Measurements from ENCODE around the gene ZNF800. TPM values are rescaled to one million over a fixed set of nuclear protein-coding genes. Genes with fewer than 3 reads are reported as not detected.

ZNF800 gene
- total and polyA plus RNA-seq, 4 experiments from 2014 or later: 25.6 to 63.3 (median 60.4) TPM

DNA sequence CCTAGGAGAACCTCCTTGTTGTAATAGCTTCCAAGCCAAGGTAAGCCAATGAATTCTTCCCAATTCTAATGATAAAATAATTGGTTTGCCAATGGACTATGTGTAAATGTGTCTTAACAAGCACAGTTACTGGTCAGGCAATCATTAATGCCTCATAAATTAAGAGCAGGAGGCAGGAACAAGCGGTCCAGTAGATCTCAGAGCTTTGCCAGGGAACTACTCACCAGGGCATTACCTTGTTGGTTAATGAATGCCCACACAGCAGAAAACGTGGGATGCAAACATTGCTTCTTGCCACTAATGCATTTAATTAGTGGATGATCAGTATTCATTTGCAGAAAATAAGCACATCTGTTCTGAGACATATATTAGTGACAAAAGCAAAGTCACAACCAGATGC lies 26.7 kb upstream of the ZNF800 start:
- peaks cover 0 to 1% of the 10 kb centered on the region in 2 donors for H3K27me3 Mint-ChIP-seq
- intact Hi-C loops (cut with micrococcal nuclease): no loop called here
- peaks cover 18% of the 10 kb centered on the region for H3K4me1 ChIP-seq (ENCODE audit: insufficient read depth, low read length)
- H3K36me3 ChIP-seq (ENCODE audit: insufficient read depth, low read length): no peaks in the 10 kb centered on the region
- H3K4me3 ChIP-seq (ENCODE audit: low read length in 2 of 2): no peak overlapping the region
- no peaks in the 10 kb centered on the region for H3K9me3 ChIP-seq (ENCODE audit: control insufficient read depth in 1 of 2, low read length in 2 of 2)
- H3K4me3 Mint-ChIP-seq: no peak overlapping the region
- H3K27me3 ChIP-seq (ENCODE audit: insufficient read depth, low read length): no peaks in the 10 kb centered on the region
- CTCF ChIA-PET (ENCODE audit: partially characterized antibody): no interaction called here
- peaks cover 17 to 24% (median 20%) of the 10 kb centered on the region in 4 donors for H3K4me1 Mint-ChIP-seq
- H3K9me3 Mint-ChIP-seq: peaks cover 0 to 6% (median under 1%) of the 10 kb centered on the region in 8 donors
- POLR2A ChIA-PET (ENCODE audit: partially characterized antibody): no interaction called here
- H3K36me3 Mint-ChIP-seq: peaks cover 0 to 7% of the 10 kb centered on the region in 2 donors
- H3K27ac Mint-ChIP-seq: no peak overlapping the region
- DNase-seq: no peak
- H3K27ac ChIP-seq (ENCODE audit: low read depth, low read length): no peak overlapping the region

DNA sequence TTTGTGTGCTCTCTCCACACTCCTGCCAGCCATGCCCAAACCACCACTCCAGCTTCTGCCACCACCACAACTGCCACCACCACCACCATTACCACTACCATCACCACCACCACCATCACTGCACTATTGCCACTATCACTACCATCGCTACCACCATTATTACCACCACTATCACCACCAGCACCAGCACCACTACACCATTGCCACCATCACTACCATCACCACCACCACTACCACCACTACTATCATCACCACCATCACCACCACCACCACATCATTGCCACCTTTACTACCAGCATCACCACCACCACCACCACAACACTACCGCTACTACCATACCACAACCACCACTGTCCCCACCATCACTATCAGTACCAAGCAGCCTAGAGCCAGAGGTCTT lies 26.0 kb upstream of the ZNF800 start:
- no peaks in the 10 kb centered on the region for H3K27me3 ChIP-seq (ENCODE audit: insufficient read depth, low read length)
- no peak overlapping the region for H3K27ac ChIP-seq (ENCODE audit: low read depth, low read length)
- CTCF ChIA-PET (ENCODE audit: partially characterized antibody): no interaction called here
- H3K4me1 ChIP-seq (ENCODE audit: insufficient read depth, low read length): peaks cover 25% of the 10 kb centered on the region
- Mint-ChIP-seq H3K27ac (peak overlapping the region in 1 of 7 donors; percentile 10), H3K27me3 (no peaks in the 10 kb centered on the region), H3K36me3 (peaks cover 0 to 9% of the 10 kb centered on the region in 2 donors), H3K4me3 (peak overlapping the region in 1 of 8 donors; percentile 5), H3K9me3 (peaks cover 0 to 6% (median 0%) of the 10 kb centered on the region in 8 donors), H3K4me1 (peaks cover 24 to 31% (median 27%) of the 10 kb centered on the region in 4 donors)
- no peaks in the 10 kb centered on the region for H3K36me3 ChIP-seq (ENCODE audit: insufficient read depth, low read length)
- POLR2A ChIA-PET (ENCODE audit: partially characterized antibody): interaction anchor here (1.5 kb wide), 1 partner anchor 26 kb away, joined by 4 read pairs; the partner anchor contains the start of gene ZNF800
- intact Hi-C loops (cut with micrococcal nuclease): no loop called here
- H3K9me3 ChIP-seq (ENCODE audit: control insufficient read depth in 1 of 2, low read length in 2 of 2): no peaks in the 10 kb centered on the region
- no peak overlapping the region for H3K4me3 ChIP-seq (ENCODE audit: low read length in 2 of 2)
- DNase-seq: no peak

- Mint-ChIP-seq H3K27me3 (no peaks in the 10 kb centered on the region), H3K4me3 (peak overlapping the region in 4 of 8 donors; percentile 12 to 41 (median 31)), H3K4me1 (peaks cover 28 to 42% (median 34%) of the 10 kb centered on the region in 4 donors), H3K36me3 (peaks cover 0 to 9% of the 10 kb centered on the region in 2 donors), H3K9me3 (peaks cover 0 to 3% (median 0%) of the 10 kb centered on the region in 8 donors), H3K27ac (peak overlapping the region in 3 of 7 donors; percentile 35 to 83 (median 69))
- H3K4me1 ChIP-seq (ENCODE audit: insufficient read depth, low read length): peaks cover 34% of the 10 kb centered on the region
- no peaks in the 10 kb centered on the region for H3K9me3 ChIP-seq (ENCODE audit: control insufficient read depth in 1 of 2, low read length in 2 of 2)
- no peaks in the 10 kb centered on the region for H3K36me3 ChIP-seq (ENCODE audit: insufficient read depth, low read length)
- DNase-seq: no peak
- intact Hi-C loops (cut with micrococcal nuclease): no loop called here
- H3K27ac ChIP-seq (ENCODE audit: low read depth, low read length): no peak overlapping the region
- POLR2A ChIA-PET (ENCODE audit: partially characterized antibody): interaction anchor here (0.9 to 1.5 kb wide), 2 partner anchors 25 to 26 kb away, joined by 3 to 4 read pairs; partner anchors contain the start of gene ZNF800
- CTCF ChIA-PET (ENCODE audit: partially characterized antibody): no interaction called here
- no peak overlapping the region for H3K4me3 ChIP-seq (ENCODE audit: low read length in 2 of 2)
- H3K27me3 ChIP-seq (ENCODE audit: insufficient read depth, low read length): no peaks in the 10 kb centered on the region
Measured at GRCh38 chr7:127417346-127417745, 24.8 kb upstream of the ZNF800 start.

DNA sequence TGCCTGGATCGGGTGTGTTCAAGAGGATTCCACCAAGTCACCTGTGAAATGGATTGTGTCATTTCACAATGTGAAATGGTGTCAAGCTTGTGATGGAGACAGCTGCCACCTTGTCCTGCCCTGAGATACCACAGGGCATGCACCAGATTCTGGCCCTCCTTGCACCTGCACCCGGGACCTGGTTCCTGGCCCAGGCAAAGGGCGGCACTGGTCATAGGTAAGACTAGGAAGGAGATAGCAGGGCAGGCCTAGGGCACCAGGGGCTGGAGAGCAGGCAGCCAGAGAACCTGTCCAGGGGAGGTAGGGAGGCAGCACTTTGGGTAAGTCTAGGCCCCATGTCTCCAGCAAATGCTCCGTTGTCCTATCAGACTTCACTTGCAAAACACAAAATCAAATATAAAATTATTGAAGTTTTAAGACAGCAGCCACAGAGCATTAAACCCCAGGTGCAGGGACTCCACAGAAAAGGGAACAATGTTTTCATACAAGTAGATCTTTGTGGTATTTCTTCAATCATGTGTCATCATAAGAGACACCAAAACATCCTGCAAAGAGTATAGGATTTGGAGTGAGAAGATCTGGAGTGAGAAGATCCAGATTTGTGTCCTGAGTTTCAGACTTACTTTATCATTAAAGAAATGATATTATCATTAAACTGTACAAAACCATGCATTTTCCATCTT lies 22.7 kb upstream of the ZNF800 start:
- Mint-ChIP-seq H3K36me3 (peaks cover 0 to 9% of the 10 kb centered on the region in 2 donors), H3K27ac (peak overlapping the region; percentile 24 to 93 (median 88)), H3K27me3 (no peaks in the 10 kb centered on the region), H3K4me1 (peaks cover 29 to 45% (median 35%) of the 10 kb centered on the region in 4 donors), H3K4me3 (peak overlapping the region in 1 of 8 donors; percentile 83), H3K9me3 (peaks cover 0 to 3% (median 0%) of the 10 kb centered on the region in 8 donors)
- Histone ChIP-seq H3K9me3 (ENCODE audit: control insufficient read depth in 1 of 2, low read length in 2 of 2) (no peaks in the 10 kb centered on the region), H3K27me3 (ENCODE audit: insufficient read depth, low read length) (no peaks in the 10 kb centered on the region), H3K27ac (ENCODE audit: low read depth, low read length) (no peak overlapping the region), H3K36me3 (ENCODE audit: insufficient read depth, low read length) (no peaks in the 10 kb centered on the region), H3K4me3 (ENCODE audit: low read length in 2 of 2) (no peak overlapping the region), H3K4me1 (ENCODE audit: insufficient read depth, low read length) (peaks cover 34% of the 10 kb centered on the region)
- ChIA-PET POLR2A (ENCODE audit: partially characterized antibody) (interaction anchor here (1.2 to 4.3 kb wide), 2 partner anchors 23 to 66 kb away, joined by 3 to 81 read pairs; partner anchors contain the start of gene ZNF800), CTCF (ENCODE audit: partially characterized antibody) (interaction anchor here (0.8 to 3.4 kb wide), 3 partner anchors 16 to 67 kb away, joined by 3 to 14 read pairs (median 4); no protein-coding TSS in a partner anchor)
- intact Hi-C loops (cut with micrococcal nuclease): no loop called here
- DNase-seq: no peak

DNA sequence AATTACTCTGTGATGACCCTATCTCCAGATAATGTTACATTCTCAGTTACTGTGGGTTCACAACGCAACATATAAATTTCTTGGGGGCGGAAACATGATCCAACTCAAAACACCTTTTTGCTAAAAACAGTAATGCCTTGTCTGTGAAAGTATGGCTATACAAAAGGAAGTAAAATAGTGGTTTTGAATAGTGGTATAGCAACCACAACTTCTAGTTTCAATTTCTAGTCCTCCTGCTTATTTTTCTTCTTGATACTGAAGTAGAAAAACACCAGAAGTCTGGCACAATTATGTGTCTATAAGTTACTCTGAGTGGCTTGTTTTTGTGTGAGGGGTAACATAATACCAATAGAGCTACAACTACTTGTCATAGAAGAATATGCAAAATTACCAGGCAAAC lies 21.5 kb upstream of the ZNF800 start:
- POLR2A ChIA-PET (ENCODE audit: partially characterized antibody): interaction anchor here (1.7 to 4.3 kb wide), 2 partner anchors 22 to 25 kb away, joined by 7 to 81 read pairs; partner anchors contain the start of gene ZNF800
- H3K36me3 Mint-ChIP-seq: peaks cover 0 to 9% of the 10 kb centered on the region in 2 donors
- H3K9me3 Mint-ChIP-seq: peaks cover 0 to 3% (median 0%) of the 10 kb centered on the region in 8 donors
- CTCF ChIA-PET (ENCODE audit: partially characterized antibody): interaction anchor here (1.3 to 3.4 kb wide), 2 partner anchors 15 to 34 kb away, joined by 4 to 14 read pairs; no protein-coding TSS in a partner anchor
- H3K27ac ChIP-seq (ENCODE audit: low read depth, low read length): peak overlapping the region; percentile 37
- no peaks in the 10 kb centered on the region for H3K9me3 ChIP-seq (ENCODE audit: control insufficient read depth in 1 of 2, low read length in 2 of 2)
- H3K4me1 ChIP-seq (ENCODE audit: insufficient read depth, low read length): peaks cover 34% of the 10 kb centered on the region
- no peak overlapping the region for H3K4me3 ChIP-seq (ENCODE audit: low read length in 2 of 2)
- intact Hi-C loops (cut with micrococcal nuclease): loop anchor here (1.0 to 5.0 kb wide), 2 partner anchors 22 to 33 kb away; partner anchors contain the start of gene ZNF800
- peak overlapping the region; percentile 3 to 83 (median 54) for H3K4me3 Mint-ChIP-seq
- DNase-seq: peak in 4 of 5 donors; percentile 49 to 66 (median 56)
- H3K27ac Mint-ChIP-seq: peak overlapping the region; percentile 79 to 93 (median 93)
- H3K4me1 Mint-ChIP-seq: peaks cover 35 to 51% (median 39%) of the 10 kb centered on the region in 4 donors
- H3K27me3 Mint-ChIP-seq: no peaks in the 10 kb centered on the region
- no peaks in the 10 kb centered on the region for H3K36me3 ChIP-seq (ENCODE audit: insufficient read depth, low read length)
- H3K27me3 ChIP-seq (ENCODE audit: insufficient read depth, low read length): no peaks in the 10 kb centered on the region

GRCh38 chr7:127413326-127413725 lies 20.8 kb upstream of the ZNF800 start:
- POLR2A ChIA-PET (ENCODE audit: partially characterized antibody): interaction anchor here (1.7 to 4.3 kb wide), 2 partner anchors 21 to 25 kb away, joined by 7 to 81 read pairs; partner anchors contain the start of gene ZNF800
- peak overlapping the region; percentile 79 to 93 (median 93) for H3K27ac Mint-ChIP-seq
- no peak overlapping the region for H3K27ac ChIP-seq (ENCODE audit: low read depth, low read length)

GRCh38 chr7:127411176-127411575 lies 18.7 kb upstream of the ZNF800 start:
- Mint-ChIP-seq H3K4me1 (peaks cover 32 to 54% (median 39%) of the 10 kb centered on the region in 4 donors), H3K4me3 (no peak overlapping the region), H3K36me3 (peaks cover 0 to 4% of the 10 kb centered on the region in 2 donors), H3K27ac (no peak overlapping the region), H3K9me3 (no peaks in the 10 kb centered on the region), H3K27me3 (peaks cover under 1% of the 10 kb centered on the region in 2 donors)
- no peaks in the 10 kb centered on the region for H3K27me3 ChIP-seq (ENCODE audit: insufficient read depth, low read length)
- intact Hi-C loops (cut with micrococcal nuclease): loop anchor here (5.0 kb wide), 1 partner anchor 36 kb away; no protein-coding TSS in a partner anchor
- H3K4me1 ChIP-seq (ENCODE audit: insufficient read depth, low read length): peaks cover 34% of the 10 kb centered on the region
- H3K27ac ChIP-seq (ENCODE audit: low read depth, low read length): no peak overlapping the region
- POLR2A ChIA-PET (ENCODE audit: partially characterized antibody): interaction anchor here (0.6 kb wide), 1 partner anchor 19 kb away, joined by 3 read pairs; the partner anchor contains the start of gene ZNF800
- DNase-seq: no peak
- no peaks in the 10 kb centered on the region for H3K36me3 ChIP-seq (ENCODE audit: insufficient read depth, low read length)
- no peaks in the 10 kb centered on the region for H3K9me3 ChIP-seq (ENCODE audit: control insufficient read depth in 1 of 2, low read length in 2 of 2)
- no peak overlapping the region for H3K4me3 ChIP-seq (ENCODE audit: low read length in 2 of 2)
- CTCF ChIA-PET (ENCODE audit: partially characterized antibody): no interaction called here

More at GRCh38 chr7:127413326-127413725, 20.8 kb upstream of the ZNF800 start:
- H3K4me1 ChIP-seq (ENCODE audit: insufficient read depth, low read length): peaks cover 34% of the 10 kb centered on the region
- CTCF ChIA-PET (ENCODE audit: partially characterized antibody): interaction anchor here (3.4 kb wide), 1 partner anchor 34 kb away, joined by 14 read pairs; no protein-coding TSS in a partner anchor
- H3K4me3 ChIP-seq (ENCODE audit: low read length in 2 of 2): no peak overlapping the region
- H3K27me3 ChIP-seq (ENCODE audit: insufficient read depth, low read length): no peaks in the 10 kb centered on the region
- Mint-ChIP-seq H3K9me3 (peaks cover 0 to 2% (median 0%) of the 10 kb centered on the region in 8 donors), H3K36me3 (peaks cover 0 to 5% of the 10 kb centered on the region in 2 donors), H3K4me3 (peak overlapping the region in 5 of 8 donors; percentile 53 to 83 (median 55)), H3K4me1 (peaks cover 35 to 53% (median 42%) of the 10 kb centered on the region in 4 donors), H3K27me3 (no peaks in the 10 kb centered on the region)
- intact Hi-C loops (cut with micrococcal nuclease): loop anchor here (5.0 kb wide), 1 partner anchor 34 kb away; no protein-coding TSS in a partner anchor
- DNase-seq: no peak
- no peaks in the 10 kb centered on the region for H3K36me3 ChIP-seq (ENCODE audit: insufficient read depth, low read length)
- no peaks in the 10 kb centered on the region for H3K9me3 ChIP-seq (ENCODE audit: control insufficient read depth in 1 of 2, low read length in 2 of 2)
